Ascending aorta (tissue), 2 donors: Measurements from ENCODE around the gene MED14. TPM values are rescaled to one million over a fixed set of nuclear protein-coding genes. Genes with fewer than 3 reads are reported as not detected.

Experiments used
- DNase-seq, 2 donors: peaks; one replicate each; pipeline ENCODE4 v3.0.0-alpha.2; 2019; ENCODE audit warnings: low spot score in 2 of 2
- H3K27ac ChIP-seq, 2 donors: fragments of 200-600 bp; sonication (generic); one replicate each; pipeline ENCODE4 v1.5.1; 2016 to 2017; ENCODE audit warnings: mild to moderate bottlenecking in 1 of 2
- H3K27me3 ChIP-seq: fragments of 200-600 bp; sonication (generic); one replicate; pipeline ENCODE4 v1.5.1; 2017
- H3K36me3 ChIP-seq, 2 donors: fragments of 200-600 bp; sonication (generic); one replicate each; pipeline ENCODE4 v1.5.1; 2016
- H3K4me1 ChIP-seq, 2 donors: fragments of 200-600 bp; sonication (generic); one replicate each; pipeline ENCODE4 v1.5.1; 2016 to 2017; ENCODE audit warnings: mild to moderate bottlenecking in 1 of 2
- H3K4me3 ChIP-seq, 2 donors: fragments of 200-600 bp; sonication (generic); one replicate each; pipeline ENCODE4 v1.5.1; 2016 to 2017; ENCODE audit warnings: mild to moderate bottlenecking in 1 of 2
- H3K9me3 ChIP-seq, 2 donors: fragments of 200-600 bp; sonication (generic); one replicate each; pipeline ENCODE4 v1.5.1; 2016
- intact Hi-C: fragments of 100-400 bp; cut with DNase I; formaldehyde crosslinking; loops from one replicate; pipeline ENCODE4 v1.15.1; 2023
- total RNA-seq: library from RNA; depleted of rRNA; stranded (reverse); fragments of >200 nt; gene quantifications from one replicate; pipeline ENCODE4 v1.1.0, GENCODE V29; 2016
- TF ChIP-seq, protein P1 (sequence below), 3 experiments: fragments of 200-600 bp in 2 of 3; fragments of 450-650 bp in 1 of 3; sonication (generic) in 2 of 3; IDR thresholded peaks; one replicate each; pipeline ENCODE4 v1.5.1; 2016 to 2019; ENCODE audit warnings: antibody characterized with exemption in 3 of 3, mild to moderate bottlenecking in 1 of 3, moderate library complexity in 1 of 3

MED14 gene
- total RNA-seq, 1 donor from 2014 or later = 10.5 TPM

DNA sequence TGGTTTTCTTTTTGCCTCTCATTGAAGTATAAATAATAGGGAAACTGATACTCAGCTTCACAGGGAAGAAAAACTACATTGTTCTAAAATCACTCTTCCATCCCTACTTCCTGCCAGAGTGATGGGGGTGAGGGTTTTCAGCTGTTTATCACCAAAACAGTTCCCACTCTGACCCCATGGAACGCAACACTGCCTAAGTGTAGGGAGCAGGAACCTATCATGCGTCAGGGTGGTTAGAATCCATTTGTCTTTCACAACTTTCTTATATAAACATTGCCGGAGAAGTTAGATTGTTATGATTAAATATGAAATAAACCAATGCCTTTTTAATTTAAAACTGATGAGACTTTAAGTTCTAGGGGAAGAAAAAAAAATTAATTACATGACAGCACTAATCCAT, 128.0 kb downstream of the MED14 start:
- Histone ChIP-seq H3K27me3 (no peaks in the 10 kb centered on the region), H3K4me3 (no peak overlapping the region), H3K36me3 (peaks cover 0 to 2% of the 10 kb centered on the region in 2 donors), H3K9me3 (no peaks in the 10 kb centered on the region), H3K27ac (no peak overlapping the region), H3K4me1 (no peaks in the 10 kb centered on the region)
- TF ChIP-seq, protein P1, sequence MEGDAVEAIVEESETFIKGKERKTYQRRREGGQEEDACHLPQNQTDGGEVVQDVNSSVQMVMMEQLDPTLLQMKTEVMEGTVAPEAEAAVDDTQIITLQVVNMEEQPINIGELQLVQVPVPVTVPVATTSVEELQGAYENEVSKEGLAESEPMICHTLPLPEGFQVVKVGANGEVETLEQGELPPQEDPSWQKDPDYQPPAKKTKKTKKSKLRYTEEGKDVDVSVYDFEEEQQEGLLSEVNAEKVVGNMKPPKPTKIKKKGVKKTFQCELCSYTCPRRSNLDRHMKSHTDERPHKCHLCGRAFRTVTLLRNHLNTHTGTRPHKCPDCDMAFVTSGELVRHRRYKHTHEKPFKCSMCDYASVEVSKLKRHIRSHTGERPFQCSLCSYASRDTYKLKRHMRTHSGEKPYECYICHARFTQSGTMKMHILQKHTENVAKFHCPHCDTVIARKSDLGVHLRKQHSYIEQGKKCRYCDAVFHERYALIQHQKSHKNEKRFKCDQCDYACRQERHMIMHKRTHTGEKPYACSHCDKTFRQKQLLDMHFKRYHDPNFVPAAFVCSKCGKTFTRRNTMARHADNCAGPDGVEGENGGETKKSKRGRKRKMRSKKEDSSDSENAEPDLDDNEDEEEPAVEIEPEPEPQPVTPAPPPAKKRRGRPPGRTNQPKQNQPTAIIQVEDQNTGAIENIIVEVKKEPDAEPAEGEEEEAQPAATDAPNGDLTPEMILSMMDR (IDR thresholded peaks at IDR 0.05) = no peak
- intact Hi-C loops = no loop called here
- DNase-seq = no peak

DNA sequence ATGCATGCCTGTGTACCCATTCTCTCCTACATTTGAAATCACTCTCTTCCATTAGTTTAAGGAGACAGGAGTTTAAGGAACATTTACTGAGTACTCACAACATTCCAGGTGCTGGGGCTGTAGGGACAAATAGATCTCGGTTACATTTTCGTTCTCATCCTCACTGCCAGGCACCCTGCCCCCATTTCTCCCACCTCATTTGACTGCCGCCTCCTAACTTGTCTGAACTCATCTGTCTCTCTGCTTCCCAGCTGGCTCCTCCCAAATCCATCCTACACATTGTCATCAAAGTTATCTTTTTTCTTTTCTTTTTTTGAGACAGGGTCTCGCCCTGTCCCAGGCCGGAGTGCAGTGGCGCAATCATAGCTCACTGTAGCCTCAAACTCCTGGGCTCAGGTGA, 131.9 kb downstream of the MED14 start:
- TF ChIP-seq, protein P1 (IDR thresholded peaks at IDR 0.05) = no peak
- no peaks in the 10 kb centered on the region for H3K4me1 ChIP-seq
- no peak for DNase-seq
- intact Hi-C loops = no loop called here
- no peak overlapping the region for H3K4me3 ChIP-seq
- no peak overlapping the region for H3K27ac ChIP-seq
- H3K36me3 ChIP-seq = peaks cover 3 to 17% of the 10 kb centered on the region in 2 donors
- H3K27me3 ChIP-seq = no peaks in the 10 kb centered on the region
- H3K9me3 ChIP-seq = no peaks in the 10 kb centered on the region

Other genes starting within 250 kb of the MED14 start
- gene ATP6AP2, start 154.6 kb downstream of the MED14 start, total RNA-seq = 61.9 TPM
- gene MPC1L, start 112.1 kb downstream of the MED14 start, total RNA-seq = not detected
- gene CXorf38, start 88.0 kb downstream of the MED14 start, total RNA-seq = 11.9 TPM